GM23338 (cell line): Measurements from ENCODE around the gene EXOC4. TPM values are rescaled to one million over a fixed set of nuclear protein-coding genes. Genes with fewer than 3 reads are reported as not detected.

Experiments used
- ATAC-seq: fragments of 200-7000 bp; cut with Tn5 transposase; 3 replicates; pipeline ENCODE4 v1.9.1; 2020
- DNase-seq: peaks from one replicate; pipeline ENCODE4 v3.0.0-alpha.2; 2015; ENCODE audit warnings: low spot score
- H2AFZ ChIP-seq: fragments of 200-600 bp; sonication (generic); 2 replicates; pipeline ENCODE4 v1.8.0; 2016; ENCODE audit warnings: antibody characterized with exemption, mild to moderate bottlenecking, moderate library complexity
- H3F3A ChIP-seq: fragments of 200-600 bp; sonication (generic); replicated peaks from 2 replicates; pipeline ENCODE4 v1.8.0; 2017; ENCODE audit warnings: antibody characterized with exemption, mixed run types, low read depth
- H3K27ac ChIP-seq: fragments of 200-600 bp; sonication (generic); 2 replicates; pipeline ENCODE4 v1.6.1; 2016; ENCODE audit warnings: low read depth
- H3K27me3 ChIP-seq: fragments of 200-600 bp; sonication (generic); 2 replicates; pipeline ENCODE4 v1.8.0; 2016; ENCODE audit warnings: mild to moderate bottlenecking, mixed run types, moderate library complexity; ENCODE audit not compliant: insufficient read depth
- H3K36me3 ChIP-seq: fragments of 200-600 bp; sonication (generic); 2 replicates; pipeline ENCODE4 v1.8.0; 2016; ENCODE audit warnings: mild to moderate bottlenecking; ENCODE audit not compliant: insufficient read depth
- H3K4me1 ChIP-seq: fragments of 200-600 bp; sonication (generic); 2 replicates; pipeline ENCODE4 v1.8.0; 2016; ENCODE audit warnings: mild to moderate bottlenecking, moderate library complexity; ENCODE audit not compliant: insufficient read depth
- H3K4me2 ChIP-seq: fragments of 200-600 bp; sonication (generic); 2 replicates; pipeline ENCODE4 v1.7.1; 2017; ENCODE audit warnings: mixed run types
- H3K4me3 ChIP-seq: fragments of 200-600 bp; sonication (generic); 2 replicates; pipeline ENCODE4 v1.6.1; 2016; ENCODE audit warnings: mixed run types
- H3K79me2 ChIP-seq: fragments of 200-600 bp; sonication (generic); replicated peaks from 2 replicates; pipeline ENCODE4 v1.8.0; 2017; ENCODE audit warnings: mild to moderate bottlenecking; ENCODE audit not compliant: insufficient read depth
- H3K9me2 ChIP-seq: fragments of 200-600 bp; sonication (generic); 2 replicates; pipeline ENCODE4 v1.8.0; 2017; ENCODE audit not compliant: insufficient read depth
- H4K20me1 ChIP-seq: fragments of 200-600 bp; sonication (generic); replicated peaks from 2 replicates; pipeline ENCODE4 v1.8.0; 2017; ENCODE audit warnings: mild to moderate bottlenecking; ENCODE audit not compliant: insufficient read depth
- H3K27ac Mint-ChIP-seq: 2 replicates; pipeline ENCODE4 v1.8.0; 2020; ENCODE audit warnings: inconsistent platforms, mild to moderate bottlenecking, moderate library complexity, mixed read lengths
- H3K27me3 Mint-ChIP-seq: 3 replicates; pipeline ENCODE4 v1.8.0; 2022; ENCODE audit warnings: low read depth, mild to moderate bottlenecking, moderate library complexity, mixed read lengths, inconsistent platforms; ENCODE audit not compliant: insufficient read depth, poor library complexity
- H3K36me3 Mint-ChIP-seq: 3 replicates; pipeline ENCODE4 v1.8.0; 2021; ENCODE audit warnings: low read depth, mild to moderate bottlenecking, inconsistent platforms, moderate library complexity, mixed read lengths
- H3K4me1 Mint-ChIP-seq: 3 replicates; pipeline ENCODE4 v1.8.0; 2020; ENCODE audit warnings: mild to moderate bottlenecking, inconsistent platforms, mixed read lengths
- H3K4me3 Mint-ChIP-seq: 3 replicates; pipeline ENCODE4 v1.8.0; 2021; ENCODE audit warnings: moderate library complexity, mild to moderate bottlenecking, inconsistent platforms, mixed read lengths
- H3K9me3 Mint-ChIP-seq: 3 replicates; pipeline ENCODE4 v1.8.0; 2020; ENCODE audit warnings: moderate library complexity, mild to moderate bottlenecking, inconsistent platforms, mixed read lengths
- EZH2phosphoT487 ChIP-seq: fragments of 200-600 bp; sonication (generic); IDR thresholded peaks from one replicate; pipeline ENCODE4 v1.8.1; 2018; ENCODE audit warnings: antibody characterized with exemption; ENCODE audit not compliant: unreplicated experiment
- JUNB ChIP-seq: IDR thresholded peaks from one replicate; pipeline ENCODE4 v1.6.1; 2016; ENCODE audit warnings: antibody characterized with exemption; ENCODE audit not compliant: unreplicated experiment
- ZNF462 ChIP-seq: fragments of 250-450 bp; sonication (Bioruptor Pico); IDR thresholded peaks from 2 replicates; pipeline ENCODE4 v1.5.0; 2020; ENCODE audit warnings: mild to moderate bottlenecking, moderate library complexity
- polyA plus RNA-seq: library from polyadenylated mRNA; unstranded; fragments of >200 nt; fragmentation: Nextera tagmentation; extraction: Ambion mirVana; gene quantifications from 2 replicates; pipeline ENCODE4 v1.2.1, GENCODE V29; 2016
- total RNA-seq: library from RNA; depleted of rRNA; stranded (reverse); fragments of >200 nt; shearing (Covaris generic); gene quantifications from 2 replicates; pipeline ENCODE4 v1.2.3, GENCODE V29; 2014

The EXOC4 gene
- total and polyA plus RNA-seq, 2 experiments from 2014 or later: 37.5 to 52.7 TPM

GRCh38 chr7:133391206-133391605, 138.3 kb downstream of the EXOC4 start:
- no peaks in the 10 kb centered on the region for H3K36me3 ChIP-seq
- no peak for DNase-seq
- H3K27ac ChIP-seq: no peak overlapping the region
- H3K4me1 ChIP-seq: peaks cover 28% of the 10 kb centered on the region
- no peaks in the 10 kb centered on the region for H3K9me2 ChIP-seq
- TF ChIP-seq JUNB: no peak
- no peak for TF ChIP-seq ZNF462
- TF ChIP-seq EZH2phosphoT487: no peak
- peaks cover 14% of the 10 kb centered on the region for H3K36me3 Mint-ChIP-seq
- H2AFZ ChIP-seq: no peak overlapping the region
- no peak overlapping the region for H3K27ac Mint-ChIP-seq
- H3K9me3 Mint-ChIP-seq: peaks cover 11% of the 10 kb centered on the region
- no peaks in the 10 kb centered on the region for H4K20me1 ChIP-seq
- no peaks in the 10 kb centered on the region for H3K27me3 Mint-ChIP-seq
- no peak overlapping the region for H3K4me3 Mint-ChIP-seq
- no peaks in the 10 kb centered on the region for H3K27me3 ChIP-seq
- no peak for ATAC-seq
- no peak overlapping the region for H3K4me3 ChIP-seq
- no peak overlapping the region for H3K4me2 ChIP-seq
- H3K79me2 ChIP-seq: peaks cover 16% of the 10 kb centered on the region; the same call in 1 of the 2 replicates
- peaks cover 38% of the 10 kb centered on the region for H3K4me1 Mint-ChIP-seq
- H3F3A ChIP-seq: no peaks in the 10 kb centered on the region

- Mint-ChIP-seq H3K27me3 (no peaks in the 10 kb centered on the region), H3K9me3 (peaks cover 8% of the 10 kb centered on the region), H3K27ac (no peak overlapping the region), H3K36me3 (peaks cover 9% of the 10 kb centered on the region), H3K4me1 (peaks cover 40% of the 10 kb centered on the region), H3K4me3 (no peak overlapping the region)
- Histone ChIP-seq H4K20me1 (peaks cover 4% of the 10 kb centered on the region; the same call in 1 of the 2 replicates), H3K27ac (no peak overlapping the region), H3K4me2 (no peak overlapping the region), H3K4me3 (no peak overlapping the region), H3K36me3 (no peaks in the 10 kb centered on the region), H2AFZ (no peak overlapping the region), H3K27me3 (no peaks in the 10 kb centered on the region), H3K79me2 (no peaks in the 10 kb centered on the region), H3K9me2 (no peaks in the 10 kb centered on the region; the same call in 1 of the 2 replicates), H3F3A (no peaks in the 10 kb centered on the region), H3K4me1 (peaks cover 37% of the 10 kb centered on the region)
- ATAC-seq (no peak), DNase-seq (no peak)
- TF ChIP-seq ZNF462: no peak
Observed at GRCh38 chr7:133394369-133394768, 141.5 kb downstream of the EXOC4 start.
